H9 (cell line): ENCODE measurements around the gene ITLN1. TPM values are rescaled to one million over a fixed set of nuclear protein-coding genes. Genes with fewer than 3 reads are reported as not detected.

Experiments
- DNase-seq: peaks from one replicate; pipeline ENCODE4 v3.0.0-alpha.2; 2017
- H2AFZ ChIP-seq: one replicate; pipeline ENCODE4 v1.6.1; 2013; ENCODE audit warnings: mild to moderate bottlenecking, low read length, control low read depth, moderate library complexity
- H2AK5ac ChIP-seq: 2 replicates; pipeline ENCODE4 v1.6.1; 2013; ENCODE audit warnings: low read length, control low read depth, mixed read lengths; ENCODE audit not compliant: insufficient read length
- H2BK120ac ChIP-seq: one replicate; pipeline ENCODE4 v1.6.1; 2013; ENCODE audit warnings: low read depth, mild to moderate bottlenecking, low read length, control low read depth, inconsistent platforms; ENCODE audit not compliant: poor library complexity, severe bottlenecking
- H2BK12ac ChIP-seq: 2 replicates; pipeline ENCODE4 v1.6.1; 2013; ENCODE audit warnings: low read length, control low read depth, mixed read lengths, low read depth; ENCODE audit not compliant: insufficient read length
- H2BK15ac ChIP-seq: 2 replicates; pipeline ENCODE4 v1.6.1; 2013; ENCODE audit warnings: low read depth, low read length, control low read depth
- H2BK20ac ChIP-seq: one replicate; pipeline ENCODE4 v1.6.1; 2013; ENCODE audit warnings: low read depth, mild to moderate bottlenecking, low read length, control low read depth, inconsistent platforms; ENCODE audit not compliant: poor library complexity, severe bottlenecking
- H2BK5ac ChIP-seq: 2 replicates; pipeline ENCODE4 v1.6.1; 2013; ENCODE audit warnings: low read length, control low read depth, mixed read lengths; ENCODE audit not compliant: insufficient read length
- H3K14ac ChIP-seq: 2 replicates; pipeline ENCODE4 v1.6.1; 2013; ENCODE audit warnings: low read length, control low read depth; ENCODE audit not compliant: insufficient read depth
- H3K18ac ChIP-seq: 2 replicates; pipeline ENCODE4 v1.6.1; 2013; ENCODE audit warnings: low read depth, mild to moderate bottlenecking, mixed read lengths, low read length, control low read depth; ENCODE audit not compliant: insufficient read length
- H3K23ac ChIP-seq: 2 replicates; pipeline ENCODE4 v1.6.1; 2013; ENCODE audit warnings: low read length, control low read depth, mixed read lengths, low read depth; ENCODE audit not compliant: insufficient read length
- H3K23me2 ChIP-seq: 2 replicates; pipeline ENCODE4 v1.6.1; 2013; ENCODE audit warnings: low read depth, mild to moderate bottlenecking, mixed read lengths, low read length, control low read depth; ENCODE audit not compliant: insufficient read length, poor library complexity, severe bottlenecking
- H3K27ac ChIP-seq: 2 replicates; pipeline ENCODE4 v1.5.1; 2013; ENCODE audit warnings: low read length, control low read depth, mixed read lengths, low read depth; ENCODE audit not compliant: insufficient read length
- H3K27me3 ChIP-seq: 2 replicates; pipeline ENCODE4 v1.6.1; 2013; ENCODE audit warnings: low read length, control low read depth, inconsistent platforms; ENCODE audit not compliant: insufficient read depth
- H3K4ac ChIP-seq: 2 replicates; pipeline ENCODE4 v1.6.1; 2013; ENCODE audit warnings: low read depth, mild to moderate bottlenecking, control low read depth, inconsistent platforms, low read length, moderate library complexity
- H3K4me1 ChIP-seq: 2 replicates; pipeline ENCODE4 v1.6.1; 2013; ENCODE audit warnings: low read length, control low read depth, inconsistent platforms; ENCODE audit not compliant: insufficient read depth
- H3K4me2 ChIP-seq: 2 replicates; pipeline ENCODE4 v1.6.1; 2013; ENCODE audit warnings: low read length, control low read depth, mixed read lengths; ENCODE audit not compliant: insufficient read length, insufficient read depth
- H3K56ac ChIP-seq: 2 replicates; pipeline ENCODE4 v1.6.1; 2013; ENCODE audit warnings: low read depth, mild to moderate bottlenecking, mixed read lengths, low read length, control low read depth; ENCODE audit not compliant: insufficient read length
- H3K79me1 ChIP-seq: 2 replicates; pipeline ENCODE4 v1.6.1; 2013; ENCODE audit warnings: low read depth, mild to moderate bottlenecking, moderate library complexity, low read length, control low read depth, inconsistent platforms; ENCODE audit not compliant: insufficient read depth, poor library complexity, severe bottlenecking
- H3K79me2 ChIP-seq: 2 replicates; pipeline ENCODE4 v1.6.1; 2013; ENCODE audit warnings: low read length, control low read depth, inconsistent platforms; ENCODE audit not compliant: insufficient read depth
- H3K9ac ChIP-seq: 2 replicates; pipeline ENCODE4 v1.6.1; 2013; ENCODE audit warnings: low read length, control low read depth, mixed read lengths; ENCODE audit not compliant: insufficient read length; ENCODE audit errors: extremely low read depth
- H3K9me3 ChIP-seq: one replicate; pipeline ENCODE4 v1.6.1; 2013; ENCODE audit warnings: low read depth, low read length, inconsistent platforms; ENCODE audit not compliant: control insufficient read depth
- H3T11ph ChIP-seq: one replicate; pipeline ENCODE4 v1.6.1; 2013; ENCODE audit warnings: mild to moderate bottlenecking, low read length, control low read depth, inconsistent platforms
- H4K20me1 ChIP-seq: one replicate; pipeline ENCODE4 v1.6.1; 2013; ENCODE audit not compliant: control insufficient read depth, insufficient read length, insufficient read depth
- H4K5ac ChIP-seq: 2 replicates; pipeline ENCODE4 v1.6.1; 2013; ENCODE audit warnings: low read depth, mild to moderate bottlenecking, mixed read lengths, low read length, control low read depth; ENCODE audit not compliant: insufficient read length
- H4K8ac ChIP-seq: replicated peaks from 2 replicates; pipeline ENCODE4 v1.6.1; 2013; ENCODE audit warnings: low read length, control low read depth, mixed read lengths, low read depth; ENCODE audit not compliant: insufficient read length
- H4K91ac ChIP-seq: 2 replicates; pipeline ENCODE4 v1.6.1; 2013; ENCODE audit warnings: low read depth, mild to moderate bottlenecking, moderate library complexity, mixed read lengths, low read length, control low read depth; ENCODE audit not compliant: insufficient read length
- H3K27ac Mint-ChIP-seq, 3 experiments: 2 replicates in 2 of 3; 3 replicates in 1 of 3; pipeline ENCODE4 v1.8.0; 2020 to 2021; ENCODE audit warnings: mixed read lengths in 3 of 3, mild to moderate bottlenecking in 1 of 3, moderate library complexity in 1 of 3
- H3K27me3 Mint-ChIP-seq: 2 replicates; pipeline ENCODE4 v1.8.0; 2021; ENCODE audit warnings: low read depth, mild to moderate bottlenecking, moderate library complexity, mixed read lengths
- H3K36me3 Mint-ChIP-seq, 3 experiments: 2 replicates in 2 of 3; 3 replicates in 1 of 3; pipeline ENCODE4 v1.8.0; 2020 to 2021; ENCODE audit warnings: low read depth in 3 of 3, mixed read lengths in 3 of 3; ENCODE audit not compliant: insufficient read depth in 1 of 3
- H3K4me1 Mint-ChIP-seq, 2 experiments: 2 replicates each; pipeline ENCODE4 v1.8.0; 2020; ENCODE audit warnings: mixed read lengths in 2 of 2
- H3K4me3 Mint-ChIP-seq, 2 experiments: 2 replicates in 1 of 2; 3 replicates in 1 of 2; pipeline ENCODE4 v1.8.0; 2020 to 2021; ENCODE audit warnings: mild to moderate bottlenecking in 2 of 2, mixed read lengths in 2 of 2, moderate library complexity in 1 of 2
- H3K9me3 Mint-ChIP-seq, 2 experiments: 2 replicates in 1 of 2; 3 replicates in 1 of 2; pipeline ENCODE4 v1.8.0; 2020; ENCODE audit warnings: mild to moderate bottlenecking in 2 of 2, mixed read lengths in 2 of 2, moderate library complexity in 1 of 2
- CTCF ChIP-seq: fragments of 200-600 bp; sonication (generic); conservative IDR thresholded peaks from 3 replicates; pipeline ENCODE4 v1.8.0; 2021; ENCODE audit warnings: antibody characterized with exemption, mild to moderate bottlenecking
- WGBS: extraction: QIAGEN DNeasy Blood & Tissue Kit; methylation state at CpG from one replicate; pipeline ENCODE4 v1.1.7; 2013; ENCODE audit warnings: missing lambda C conversion rate, low lambda C conversion rate, mixed read lengths; ENCODE audit not compliant: insufficient read length; ENCODE audit errors: extremely low coverage; 5-methylcytosine and 5-hydroxymethylcytosine counted together
- total RNA-seq: library from RNA; stranded (reverse); gene quantifications from 2 replicates; pipeline ENCODE4 v1.2.1, GENCODE V29; 2021

ITLN1 gene
- total RNA-seq, 1 experiment from 2014 or later = not detected

GRCh38 chr1:160858507-160858906 is 26.5 kb downstream of the ITLN1 start:
- DNase-seq = no peak
- Histone ChIP-seq H3K4ac (no peak overlapping the region), H3K56ac (no peak overlapping the region), H2BK20ac (no peak overlapping the region), H4K5ac (no peak overlapping the region), H2AK5ac (no peak overlapping the region), H3T11ph (no peak overlapping the region), H2BK12ac (no peak overlapping the region), H4K8ac (no peak overlapping the region), H3K4me1 (no peaks in the 10 kb centered on the region), H3K9me3 (no peaks in the 10 kb centered on the region), H3K79me1 (no peaks in the 10 kb centered on the region), H2BK120ac (no peak overlapping the region), H3K27me3 (no peaks in the 10 kb centered on the region), H3K4me2 (no peak overlapping the region), H2BK15ac (no peak overlapping the region), H3K27ac (no peak overlapping the region), H4K20me1 (no peaks in the 10 kb centered on the region), H2BK5ac (no peak overlapping the region), H3K9ac (no peak overlapping the region), H3K79me2 (no peaks in the 10 kb centered on the region), H3K14ac (no peak overlapping the region), H4K91ac (no peak overlapping the region), H3K18ac (no peak overlapping the region), H2AFZ (no peak overlapping the region), H3K23me2 (no peaks in the 10 kb centered on the region), H3K23ac (no peak overlapping the region)
- H3K4me1 Mint-ChIP-seq = 0 out of 4 replicates have a peak, but pooled peaks cover 0 to 3% of the 10 kb centered on the region in 2 experiments
- H3K36me3 Mint-ChIP-seq = no peaks in the 10 kb centered on the region
- no peak overlapping the region for H3K27ac Mint-ChIP-seq
- H3K27me3 Mint-ChIP-seq = no peaks in the 10 kb centered on the region
- TF ChIP-seq CTCF = no peak
- whole genome bisulfite sequencing = no CpG with 5 or more reads among the region's 3 CpGs
- no peaks in the 10 kb centered on the region for H3K9me3 Mint-ChIP-seq
- no peak overlapping the region for H3K4me3 Mint-ChIP-seq
